HG03108 (cell line): ENCODE measurements around the gene HPS5.
"Not testable (repeated sequence)": the region's sequence is repeated elsewhere in the genome, so short reads cannot be mapped to it uniquely, and the experiment has no call there.

Experiments used
- ATAC-seq: cut with Tn5 transposase; IDR thresholded peaks from one replicate; pipeline ENCODE4 v1.9.1; 2021; ENCODE audit warnings: moderate library complexity; ENCODE audit not compliant: unreplicated experiment

The HPS5 gene

GRCh38 chr11:18280438-18281045 lies 41.4 kb downstream of the HPS5 start:
- peak; percentile 81 for ATAC-seq

GRCh38 chr11:18277565-18278271 lies 44.2 kb downstream of the HPS5 start:
- ATAC-seq, result no peak

- no peak for ATAC-seq
Measured at GRCh38 chr11:18271206-18271605, 50.7 kb downstream of the HPS5 start.

- ATAC-seq, result no peak
Measured at GRCh38 chr11:18270102-18270501, 51.8 kb downstream of the HPS5 start.

GRCh38 chr11:18269252-18269651 lies 52.7 kb downstream of the HPS5 start:
- not testable (repeated sequence) for ATAC-seq

GRCh38 chr11:18267335-18268133 lies 54.4 kb downstream of the HPS5 start:
- peak; percentile 51 for ATAC-seq

- ATAC-seq, result no peak
Measured at GRCh38 chr11:18265949-18266348, 56.0 kb downstream of the HPS5 start, which contains the start of gene SAA1. SAA1 (plus strand) TSS chr11:18266264; CDS start chr11:18266888, 624 bp downstream.

GRCh38 chr11:18264677-18265555 lies 57.0 kb downstream of the HPS5 start:
- no peak for ATAC-seq

- no peak for ATAC-seq
Measured at GRCh38 chr11:18264035-18264434, 57.9 kb downstream of the HPS5 start.

GRCh38 chr11:18262681-18263350 lies 59.1 kb downstream of the HPS5 start:
- ATAC-seq, result not testable (repeated sequence)

GRCh38 chr11:18261721-18262120 lies 60.2 kb downstream of the HPS5 start:
- ATAC-seq, result no peak

- no peak for ATAC-seq
Measured at GRCh38 chr11:18259259-18259658, 62.7 kb downstream of the HPS5 start.

GRCh38 chr11:18254781-18255361 lies 67.1 kb downstream of the HPS5 start:
- ATAC-seq, result no peak

GRCh38 chr11:18253778-18254338 lies 68.1 kb downstream of the HPS5 start:
- ATAC-seq, result no peak

- ATAC-seq, result no peak
Measured at GRCh38 chr11:18253233-18253632, 68.7 kb downstream of the HPS5 start.

GRCh38 chr11:18248561-18248960 lies 73.4 kb downstream of the HPS5 start, which contains the start of gene SAA2:
SAA2 (minus strand) TSS chr11:18248668; CDS start chr11:18248011, 657 bp downstream.
- ATAC-seq, result no peak

- ATAC-seq, result not testable (repeated sequence)
Measured at GRCh38 chr11:18247191-18247581, 74.8 kb downstream of the HPS5 start.

GRCh38 chr11:18246379-18247190 lies 75.4 kb downstream of the HPS5 start:
- peak; percentile 80 for ATAC-seq

GRCh38 chr11:18245396-18245795 lies 76.5 kb downstream of the HPS5 start:
- ATAC-seq, result no peak
